NCI-H2107 treated with DMSO at 0.1 percent for 48 hours (cell line): ENCODE results near the gene ZBTB20.

Experiments
- DNase-seq: peaks from one replicate; lab custom pipeline; 2025; ENCODE audit not compliant: unreplicated experiment; lab: John Stamatoyannopoulos, UW

Gene ZBTB20

DNA sequence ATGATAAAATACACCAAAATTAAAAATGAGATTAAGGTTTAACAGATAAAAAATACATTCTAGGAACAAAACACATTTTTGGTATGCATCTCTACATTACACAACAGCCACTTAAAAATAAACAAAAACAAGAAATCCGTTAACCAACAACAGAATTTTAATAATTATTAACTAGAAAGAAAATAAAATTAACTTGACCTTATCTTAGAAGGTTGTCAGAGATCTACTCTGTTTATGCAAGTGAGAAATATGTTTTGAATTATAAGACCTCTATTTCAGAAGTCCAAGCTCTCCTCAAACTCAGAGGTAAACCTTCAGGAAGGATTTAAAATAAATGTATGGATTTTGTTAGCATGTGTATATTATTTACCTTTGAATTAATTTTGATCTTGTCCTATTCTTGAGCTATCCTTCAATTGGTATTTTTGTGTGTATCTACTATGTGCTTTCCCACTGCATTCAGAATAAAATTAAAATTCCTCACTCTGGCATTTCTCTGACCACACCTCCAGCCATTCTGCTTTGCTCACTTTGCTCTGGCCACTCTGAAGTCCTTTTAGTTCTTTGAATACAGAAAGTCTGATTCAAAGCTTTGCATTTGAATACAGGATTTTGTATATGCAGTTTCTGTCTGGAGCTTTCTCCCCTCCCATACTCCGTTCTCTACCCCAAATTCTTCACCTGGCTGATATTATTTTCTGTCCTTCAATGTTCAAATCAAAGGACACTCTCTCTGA is 352.0 kb downstream of the ZBTB20 start:
- DNase-seq: no peak

DNA sequence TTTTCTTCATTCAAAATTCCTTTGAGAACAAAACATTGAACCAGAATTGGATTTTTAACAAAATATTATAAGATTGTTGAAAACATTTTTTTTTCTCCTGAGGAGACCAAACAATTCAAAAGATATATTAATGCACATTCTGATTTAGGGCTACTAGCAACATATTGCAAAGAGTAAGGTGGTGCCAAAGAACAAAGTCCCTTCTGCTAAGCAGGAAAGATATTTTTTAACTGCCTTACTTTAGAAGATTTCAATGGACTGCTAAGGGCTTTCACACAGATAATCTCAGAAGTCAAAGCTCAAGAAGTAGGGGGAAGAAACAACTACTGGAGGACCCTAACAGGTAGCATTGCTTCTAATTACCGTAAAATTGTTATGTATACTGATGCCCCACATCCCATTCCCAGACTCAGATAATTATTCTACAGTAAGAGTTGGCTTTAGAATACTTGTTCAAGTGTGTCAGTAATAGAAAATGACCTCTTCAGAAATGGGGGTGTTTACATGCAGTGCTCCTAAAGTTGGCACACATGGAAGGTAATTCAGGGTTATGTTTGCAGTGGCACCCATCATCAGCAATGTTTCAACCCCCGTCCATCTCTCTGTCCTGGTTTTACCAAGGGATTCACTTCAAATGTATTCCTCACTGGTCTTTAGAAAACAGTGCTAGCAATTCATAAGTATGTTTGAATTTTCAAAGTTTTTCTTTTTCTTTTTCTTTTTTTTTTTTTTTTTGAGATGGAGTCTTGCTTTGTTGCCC is 354.7 kb downstream of the ZBTB20 start:
- DNase-seq: no peak

DNA sequence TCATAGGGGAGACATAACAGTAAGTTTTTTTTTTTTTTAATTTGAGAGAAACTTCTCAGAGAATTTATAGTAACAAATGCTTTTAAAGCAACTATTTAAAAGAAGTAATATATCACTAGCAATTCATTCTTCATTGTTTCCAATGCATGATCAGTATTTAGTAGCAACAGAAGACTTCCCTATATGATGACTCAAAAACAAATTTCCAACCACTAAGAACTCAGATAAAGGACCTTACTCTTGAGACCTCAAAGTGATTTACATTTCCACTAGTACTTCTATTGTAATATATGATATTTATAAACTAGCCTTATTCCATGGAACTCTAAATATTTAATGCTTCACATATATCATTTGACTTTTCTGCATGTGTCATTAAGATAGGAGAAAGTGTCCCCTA is 356.3 kb downstream of the ZBTB20 start:
- no peak for DNase-seq

DNA sequence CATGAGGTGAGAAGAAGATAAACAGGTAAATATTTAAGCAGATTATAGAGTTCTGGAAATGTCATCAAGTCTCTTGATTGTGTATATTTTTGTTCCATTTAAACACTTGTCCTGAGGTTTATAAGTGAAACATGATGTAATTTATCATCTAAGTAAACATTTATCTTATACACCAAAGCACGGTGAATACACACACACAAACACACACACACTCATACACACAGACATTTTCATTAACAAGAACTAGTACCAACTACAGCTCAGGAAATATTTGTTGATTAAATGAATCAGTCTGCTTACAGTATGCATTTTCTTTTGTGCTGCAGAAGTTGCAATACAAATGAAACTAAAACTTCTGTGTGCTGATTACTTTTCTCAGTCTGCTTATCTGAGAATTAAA is 357.3 kb downstream of the ZBTB20 start:
- DNase-seq: no peak

DNA sequence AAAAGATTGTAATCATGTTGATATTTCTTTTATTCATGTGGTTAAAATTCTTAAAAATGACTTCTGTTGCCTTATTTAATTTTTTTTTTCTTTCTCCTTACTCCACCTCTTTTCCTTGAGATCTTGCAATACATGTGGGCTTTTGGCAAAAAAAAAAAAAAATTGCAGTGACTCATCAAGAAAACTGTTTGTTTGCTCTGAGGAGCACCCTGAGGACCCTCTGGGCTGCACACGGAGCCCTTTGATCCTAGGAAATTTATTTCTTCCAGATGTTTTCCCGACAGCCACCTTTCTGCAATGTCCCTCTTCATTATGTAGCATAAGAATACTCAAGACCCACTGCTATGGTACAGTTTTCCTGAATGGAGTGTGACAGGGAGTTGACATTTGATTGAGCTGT is 371.7 kb downstream of the ZBTB20 start:
- DNase-seq: no peak

DNA sequence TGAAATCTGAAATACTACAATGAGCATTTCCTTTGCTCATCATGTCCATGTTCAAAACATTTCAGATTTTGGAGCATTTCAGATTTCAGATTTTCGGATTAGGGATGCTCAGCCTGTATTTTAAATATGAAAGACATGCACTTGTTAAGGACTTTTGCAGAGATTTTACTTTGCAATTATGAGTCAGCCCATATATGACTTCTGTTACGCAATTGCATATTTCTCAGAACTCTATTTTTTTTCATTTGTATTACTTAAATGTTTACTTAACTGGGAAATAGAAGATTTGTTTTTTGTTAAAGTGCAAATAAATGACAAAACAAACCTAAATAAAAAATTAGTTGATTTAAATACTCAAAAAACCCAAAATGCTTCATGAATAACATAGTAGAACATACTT is 376.2 kb downstream of the ZBTB20 start:
- DNase-seq: no peak

DNA sequence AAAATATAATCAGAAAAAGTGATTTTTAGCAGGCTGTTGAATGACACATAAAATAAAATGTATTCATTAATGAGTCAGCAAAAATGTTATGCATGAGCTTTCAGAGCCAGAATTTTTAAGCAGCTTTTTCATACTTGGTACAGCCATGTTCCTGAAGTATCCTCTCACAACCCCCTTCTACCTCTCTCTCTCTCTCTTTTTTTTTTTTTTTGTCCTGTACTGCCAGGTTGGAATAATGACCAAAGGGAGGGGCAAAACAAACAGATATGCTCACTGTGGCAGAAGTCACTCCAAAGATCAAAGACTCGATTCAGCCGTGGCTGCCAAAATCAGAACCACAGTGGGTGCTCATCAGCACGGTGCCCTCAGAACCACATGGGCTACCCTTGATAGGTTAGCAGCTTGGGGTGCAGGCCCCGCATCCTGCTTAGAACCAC is 383.0 kb downstream of the ZBTB20 start:
- DNase-seq: no peak

DNA sequence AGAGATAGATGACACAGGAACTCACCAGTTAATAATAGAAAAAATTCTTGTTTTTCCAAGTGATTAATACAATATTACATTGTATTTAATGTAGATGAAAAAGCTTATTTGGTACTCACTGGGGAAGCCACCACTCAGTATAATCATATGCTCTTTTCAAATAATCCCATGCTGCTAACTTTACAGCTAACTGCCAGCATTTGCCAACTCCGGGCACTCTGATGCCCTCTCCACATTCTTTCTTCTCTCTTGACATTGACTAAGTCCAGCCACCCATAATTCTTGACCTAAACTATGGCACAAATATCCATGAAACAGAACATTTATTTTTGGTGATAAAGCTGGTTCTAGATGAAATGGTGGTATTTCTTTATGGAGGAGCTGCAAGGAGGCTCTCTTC is 384.9 kb downstream of the ZBTB20 start:
- DNase-seq: no peak

DNA sequence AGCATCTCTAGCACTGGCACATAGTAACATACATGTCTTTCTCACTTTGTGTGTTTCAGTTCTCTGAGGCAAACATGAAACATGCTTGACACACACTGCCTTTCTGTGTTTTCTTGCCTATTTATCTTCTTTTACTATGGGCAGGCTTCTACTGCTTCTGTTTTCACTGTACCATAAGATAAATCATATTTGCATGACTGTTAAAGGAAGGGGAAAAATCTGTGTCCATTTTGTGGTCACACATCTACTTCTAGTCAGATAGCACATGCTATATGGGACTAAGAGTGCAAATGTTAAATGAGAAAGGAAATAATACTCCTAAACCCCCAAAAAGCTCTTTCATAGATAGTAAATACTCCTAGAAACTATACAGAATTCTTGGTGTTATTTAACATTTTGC is 386.4 kb downstream of the ZBTB20 start:
- no peak for DNase-seq

DNA sequence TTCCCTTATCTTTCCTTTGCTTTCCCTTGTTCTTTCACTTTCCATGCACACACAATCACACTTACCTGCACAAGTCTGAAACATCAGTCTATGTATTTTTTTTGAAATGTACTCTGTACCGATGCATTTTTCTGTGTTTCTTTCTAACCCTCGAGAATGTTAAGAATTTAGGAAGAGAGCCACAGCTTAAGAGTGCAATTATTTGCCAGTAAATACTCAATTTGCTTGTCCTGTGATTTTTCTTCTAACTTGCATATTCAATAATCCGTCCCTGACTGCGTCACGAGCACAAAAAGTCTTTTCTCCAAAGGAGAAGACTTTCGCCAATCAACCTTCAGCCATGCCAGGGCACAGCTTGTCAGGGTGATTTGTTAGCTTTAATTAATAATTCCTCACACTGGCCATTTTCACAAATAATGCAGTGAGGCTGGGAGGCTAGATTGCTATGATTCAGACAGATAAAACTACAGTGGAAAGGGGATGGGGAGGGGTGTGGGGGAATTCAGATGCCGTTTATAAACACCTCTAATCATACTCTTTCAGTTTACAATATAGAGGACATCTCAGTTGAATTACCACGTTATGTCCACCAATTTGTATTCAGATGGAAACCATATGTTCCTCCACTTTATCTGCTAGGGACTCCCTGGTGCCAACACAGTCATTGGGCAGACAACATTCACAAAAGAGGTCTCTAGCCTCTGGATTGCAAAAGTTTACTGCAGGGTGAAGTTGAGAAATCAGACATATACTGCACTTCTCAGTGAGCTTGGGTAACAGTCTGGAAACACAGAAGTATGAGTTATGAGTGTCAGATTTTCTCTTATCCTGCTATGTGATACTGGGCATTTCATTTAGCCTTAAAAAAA is 388.0 kb downstream of the ZBTB20 start:
- DNase-seq: no peak

DNA sequence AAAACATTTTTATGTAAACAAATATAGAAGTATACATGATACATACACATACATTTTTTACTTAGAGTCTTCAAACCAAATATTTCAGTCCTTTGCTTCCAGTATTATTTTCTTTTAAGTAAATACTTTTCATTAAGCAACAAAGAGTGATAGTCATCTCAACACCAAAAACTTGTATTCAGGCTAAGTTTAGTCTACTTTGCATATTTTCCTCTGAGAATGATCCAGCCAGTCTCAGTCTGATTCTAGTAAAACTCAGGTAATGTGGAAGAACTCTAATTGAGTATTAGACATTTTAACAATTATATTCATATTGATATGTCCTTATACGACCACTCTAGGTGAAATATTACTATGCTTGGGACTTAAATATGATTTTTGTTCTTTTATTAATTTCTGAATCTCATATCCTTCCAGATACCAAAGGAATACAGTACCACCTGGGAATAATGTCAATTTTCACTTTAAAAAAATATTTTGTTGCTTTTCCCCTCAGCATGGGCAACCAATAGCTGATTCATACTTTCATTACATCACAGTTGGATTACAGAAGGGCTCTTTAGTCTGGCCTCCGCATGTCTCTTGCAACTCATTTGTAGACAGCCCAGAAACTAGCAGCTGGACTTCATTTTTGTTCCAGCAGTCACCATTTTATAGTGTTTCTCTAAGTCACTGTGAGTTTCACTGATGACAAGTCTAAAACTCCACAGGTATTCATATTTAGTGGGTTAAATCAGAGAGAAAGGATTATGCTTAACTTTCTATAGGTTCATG is 390.4 kb downstream of the ZBTB20 start:
- no peak for DNase-seq

DNA sequence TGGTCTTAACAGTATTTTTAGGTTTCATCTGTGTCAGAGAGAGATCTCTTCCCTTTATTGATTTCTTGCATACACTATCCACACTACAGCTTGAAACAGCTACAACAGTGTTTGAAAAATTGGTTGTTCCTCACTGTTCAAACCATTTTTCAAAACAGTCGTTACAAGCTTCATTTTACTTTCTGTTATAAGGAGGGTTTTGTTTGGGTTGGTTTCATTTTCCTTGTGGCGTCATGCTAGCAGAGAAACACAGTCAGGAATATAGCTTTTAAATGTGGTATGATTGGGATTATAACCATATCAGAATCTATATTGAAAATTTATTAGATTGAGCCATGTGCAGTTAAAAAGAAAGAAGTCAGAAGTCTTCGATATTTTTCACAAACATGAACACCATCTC is 400.6 kb downstream of the ZBTB20 start:
- no peak for DNase-seq

DNA sequence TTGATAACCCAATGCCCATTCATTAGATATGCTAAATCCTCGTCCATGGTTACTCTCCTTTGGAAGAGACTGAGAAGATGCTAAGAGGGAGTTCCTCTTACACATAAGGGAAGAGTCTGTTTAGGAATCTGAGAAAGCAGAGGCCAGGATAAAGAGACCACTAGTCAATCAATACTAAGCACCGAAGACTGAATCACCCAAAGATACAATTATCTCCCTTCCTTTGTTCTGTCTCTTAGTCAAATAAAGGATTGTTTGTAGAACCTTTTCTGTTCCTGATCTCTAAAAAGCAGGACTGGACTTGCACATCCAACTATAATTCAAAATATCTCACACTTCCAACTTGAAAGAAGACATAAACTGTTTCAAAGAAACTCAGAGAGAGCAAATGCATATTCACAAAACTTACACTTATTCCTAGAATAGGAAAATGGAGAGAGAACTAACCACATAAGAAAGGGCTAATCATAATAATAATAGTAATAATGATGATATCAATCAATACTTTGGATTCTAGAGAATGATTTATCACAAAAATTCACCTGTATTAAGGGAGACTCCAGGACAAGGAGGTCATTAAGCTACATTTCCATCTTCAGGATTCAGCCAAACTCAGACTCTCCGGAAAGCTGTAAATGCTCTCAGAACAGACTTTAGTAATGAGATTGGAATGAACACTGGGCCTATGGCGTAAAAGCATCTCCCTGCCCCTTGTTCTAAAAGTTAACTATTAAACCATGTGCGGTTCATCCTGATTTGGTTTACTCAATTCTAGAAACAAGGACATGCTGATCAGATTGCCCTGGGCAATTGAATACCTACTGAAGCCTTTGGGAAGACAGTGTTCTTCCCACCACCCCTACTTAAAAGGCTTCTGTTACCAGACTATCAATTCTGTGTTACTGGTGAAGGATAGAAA is 401.5 kb downstream of the ZBTB20 start:
- DNase-seq: no peak

DNA sequence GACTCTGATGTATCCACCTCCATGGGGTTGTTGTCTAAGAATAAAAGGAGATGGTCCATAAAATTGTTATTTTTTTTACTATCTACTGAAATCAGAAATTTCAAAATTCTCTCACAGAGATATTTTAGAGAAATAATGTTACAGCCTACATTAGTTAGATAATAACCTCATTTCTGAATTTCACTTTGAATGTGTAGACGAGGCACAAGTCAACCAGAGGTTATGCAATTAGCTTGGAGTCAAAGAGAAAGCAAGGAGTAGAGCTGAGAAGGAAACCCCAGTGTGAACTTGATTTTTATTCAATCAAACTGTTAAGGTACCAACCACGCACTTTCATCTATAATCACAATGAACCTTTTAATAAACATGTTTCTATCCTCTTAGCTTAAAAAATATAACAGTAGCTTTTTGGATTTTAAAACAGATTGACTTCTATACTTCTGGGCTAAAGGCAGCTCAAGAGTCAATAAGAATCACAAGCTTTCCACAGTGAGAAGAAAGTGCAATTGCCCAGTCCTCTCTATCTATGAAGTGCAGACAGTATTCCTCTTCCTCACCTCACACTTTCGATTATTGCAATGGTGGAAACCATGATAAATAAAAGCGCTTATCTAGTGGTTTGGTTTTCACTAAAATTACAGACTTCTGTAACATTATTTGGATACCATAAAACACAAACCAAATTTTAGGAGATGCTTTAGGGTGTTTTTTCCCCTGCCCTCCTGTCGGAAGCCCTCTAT is 403.2 kb downstream of the ZBTB20 start:
- no peak for DNase-seq

DNA sequence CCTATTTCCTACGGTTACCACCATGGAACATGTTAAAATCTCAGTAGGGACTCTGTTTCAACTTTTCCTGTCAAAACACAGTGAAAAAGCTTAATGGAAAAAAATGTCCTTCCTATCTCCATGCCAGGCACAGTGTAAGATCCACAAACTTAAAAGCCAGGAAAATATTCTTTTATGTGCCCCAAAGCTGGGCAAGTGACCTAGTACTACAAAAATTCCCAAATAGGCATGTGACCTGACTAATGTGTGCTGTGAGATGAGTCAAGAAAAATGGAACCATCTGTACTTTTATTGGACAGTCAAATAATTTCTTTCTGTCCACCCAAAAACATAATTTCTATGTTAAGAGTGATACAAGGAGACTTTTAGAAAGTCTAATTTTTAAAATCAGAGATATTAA is 406.0 kb downstream of the ZBTB20 start:
- no peak for DNase-seq

DNA sequence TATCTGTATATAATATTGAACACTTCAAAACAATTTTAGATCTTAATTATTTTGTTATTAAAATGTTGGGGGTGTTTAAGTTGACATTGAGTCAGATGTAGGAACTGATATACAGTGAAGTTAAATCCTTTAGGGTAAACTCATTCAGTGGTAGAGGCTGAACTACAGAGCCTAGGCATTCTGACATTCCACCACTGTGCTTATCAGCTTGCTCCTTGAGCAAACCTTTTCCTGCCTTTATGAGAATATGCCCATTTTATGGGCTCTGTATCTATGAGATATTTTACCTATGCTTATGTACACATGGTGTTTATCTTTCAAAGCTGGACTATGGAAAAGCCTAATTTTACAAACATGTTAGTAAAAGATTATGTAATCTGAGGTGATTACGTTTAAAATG is 407.5 kb downstream of the ZBTB20 start:
- DNase-seq: no peak

DNA sequence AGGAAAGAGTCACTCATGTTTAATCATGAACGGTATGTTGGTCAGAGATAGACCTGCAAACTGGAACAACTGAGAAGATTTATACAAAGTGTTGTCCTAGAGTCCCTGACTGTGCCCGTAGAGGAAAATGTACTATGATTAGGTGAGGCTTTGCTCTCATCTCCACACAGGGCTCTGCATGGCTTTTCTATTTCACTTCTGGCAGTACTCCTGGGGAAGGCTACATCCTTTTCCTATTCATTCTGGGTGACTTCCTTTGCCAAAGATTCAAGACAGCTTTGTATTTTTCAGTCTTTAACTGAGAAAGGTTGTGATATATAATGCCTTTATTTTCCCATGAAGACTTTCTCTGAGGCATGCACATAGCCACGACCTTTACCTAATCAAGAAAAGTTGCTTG is 414.7 kb downstream of the ZBTB20 start:
- no peak for DNase-seq

DNA sequence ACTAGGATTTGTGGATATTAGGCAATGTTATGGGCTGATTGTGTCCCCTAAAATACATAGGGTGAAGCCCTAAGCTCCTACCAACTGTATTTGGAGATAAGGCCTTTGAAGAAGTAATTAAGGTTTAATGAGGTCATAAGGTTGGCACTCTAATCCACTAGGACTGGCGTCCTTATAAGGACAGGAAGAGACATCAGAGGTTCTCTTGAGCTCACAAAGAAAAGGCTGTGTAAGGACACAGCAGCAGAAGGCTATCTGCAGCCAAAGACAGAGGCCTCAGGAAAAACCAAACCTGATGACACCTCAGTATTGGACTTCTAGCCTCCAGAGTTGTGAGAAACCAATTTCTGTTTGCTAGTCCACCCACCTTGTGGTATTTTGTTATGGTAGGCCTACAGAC is 416.7 kb downstream of the ZBTB20 start:
- no peak for DNase-seq

DNA sequence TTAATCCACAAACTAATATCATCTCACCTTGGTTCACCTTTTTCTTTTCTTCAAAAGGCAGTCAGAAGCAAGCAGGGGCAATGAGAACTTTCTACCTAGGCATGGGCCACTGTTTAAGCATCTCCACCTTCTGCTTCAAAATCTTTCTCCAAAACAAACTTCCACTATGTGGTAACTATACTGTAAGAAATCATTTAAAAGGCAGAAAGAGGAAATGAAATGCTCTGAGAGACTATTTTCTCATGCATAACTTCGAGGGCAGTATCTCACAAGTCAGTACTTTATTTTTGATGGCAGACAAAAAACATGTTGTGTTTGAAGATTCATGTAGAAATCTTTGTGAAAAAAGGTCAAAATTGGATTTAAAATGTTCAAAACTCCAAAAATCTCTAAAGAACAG is 419.7 kb downstream of the ZBTB20 start:
- DNase-seq: no peak
